NAMALWA (cell line): ENCODE results near the gene ZBTB7C.
A peak's percentile ranks its signal among the peaks of the same experiment; 100 is the strongest.

Experiments used
- DNase-seq: peaks from one replicate; pipeline ENCODE4 v3.0.0-alpha.2; 2015; ENCODE audit warnings: low spot score

Gene ZBTB7C

DNA sequence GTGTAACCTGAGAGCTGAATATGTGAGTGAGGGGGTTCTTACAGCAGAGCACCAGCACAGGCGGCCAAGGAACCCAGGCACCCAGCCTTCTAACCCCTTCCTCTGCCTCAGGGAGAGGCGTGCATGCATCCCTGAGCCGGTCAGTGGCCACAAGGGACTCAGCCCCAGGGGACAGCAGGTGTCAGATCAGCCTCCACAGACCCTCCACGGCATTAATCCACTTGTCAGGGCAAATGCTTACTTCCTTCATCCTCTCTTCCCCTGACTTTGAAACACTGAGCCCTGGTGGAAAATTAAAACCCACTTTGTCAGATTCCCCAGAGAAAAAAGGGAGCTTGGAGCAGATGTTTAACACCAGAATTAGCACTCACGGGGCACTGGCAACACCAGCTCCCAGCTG is 418.2 kb downstream of the ZBTB7C start:
- peak; percentile 52 for DNase-seq

DNA sequence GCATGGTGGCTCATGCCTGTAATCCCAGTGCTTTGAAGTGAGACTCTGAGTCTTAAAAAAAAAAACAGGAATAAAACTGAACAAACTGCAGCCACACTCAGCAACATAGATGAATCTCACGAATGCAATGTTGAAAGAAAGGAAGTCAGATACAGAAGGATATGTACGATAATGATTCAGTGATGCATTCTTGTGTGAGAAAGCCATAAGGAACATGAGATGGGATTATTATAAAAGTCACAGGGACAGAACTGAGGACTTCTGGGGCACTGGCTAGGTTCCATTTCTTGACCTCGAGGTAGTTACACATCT is 421.8 kb downstream of the ZBTB7C start:
- no peak for DNase-seq

DNA sequence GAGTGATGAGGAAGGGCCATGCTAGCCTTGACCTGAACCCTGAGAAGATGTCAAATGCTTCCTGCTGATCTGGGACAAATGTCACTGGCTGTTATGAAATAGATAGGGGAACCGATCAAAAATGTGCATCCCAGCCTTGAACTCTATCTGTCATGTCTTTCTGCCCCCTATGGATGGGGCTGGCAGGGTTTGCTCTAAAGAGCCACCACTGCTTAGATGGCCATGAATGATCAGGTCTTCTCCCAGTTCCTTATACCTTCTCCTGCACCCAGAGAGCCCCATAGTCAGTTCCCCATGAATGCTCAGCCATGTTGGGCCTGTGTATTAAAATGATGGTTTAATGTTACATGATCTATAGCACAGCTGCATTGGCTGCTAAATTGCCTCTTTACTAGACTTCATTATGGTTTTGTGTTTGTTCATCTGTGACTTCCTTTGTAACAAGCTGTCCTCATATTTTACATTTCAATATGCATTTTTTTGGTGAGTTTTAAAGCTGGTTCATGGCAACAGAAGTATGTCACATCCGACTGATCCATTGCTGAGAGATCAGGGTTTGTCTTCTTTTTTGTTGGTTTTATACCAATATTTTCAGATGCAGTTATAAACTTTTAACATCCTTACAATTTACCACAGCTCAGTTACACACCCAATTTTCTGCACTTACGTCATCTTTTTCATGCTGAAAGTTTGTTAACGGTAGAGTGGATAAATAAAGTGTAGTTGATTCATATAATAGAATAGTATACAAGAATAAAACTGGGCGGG is 422.4 kb downstream of the ZBTB7C start:
- peak; percentile 65 for DNase-seq

DNA sequence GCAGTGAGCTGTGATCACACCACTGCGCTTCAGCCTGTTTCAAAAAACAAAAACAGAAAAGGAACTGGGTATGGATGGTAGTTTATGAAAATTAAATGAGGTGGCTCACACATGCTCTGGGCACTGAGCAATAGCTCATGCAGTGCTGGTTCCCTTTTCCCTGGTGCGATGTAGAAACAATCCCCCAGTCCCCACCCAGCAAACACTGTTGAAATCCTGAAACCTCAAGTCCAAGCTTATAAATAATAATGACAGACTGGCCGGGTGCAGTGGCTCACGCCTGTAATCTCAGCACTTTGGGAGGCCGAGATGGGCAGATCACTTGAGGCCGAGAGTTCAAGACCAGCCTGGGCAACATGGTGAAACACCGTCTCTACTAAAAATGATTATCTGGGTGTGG is 423.3 kb downstream of the ZBTB7C start:
- no peak for DNase-seq

DNA sequence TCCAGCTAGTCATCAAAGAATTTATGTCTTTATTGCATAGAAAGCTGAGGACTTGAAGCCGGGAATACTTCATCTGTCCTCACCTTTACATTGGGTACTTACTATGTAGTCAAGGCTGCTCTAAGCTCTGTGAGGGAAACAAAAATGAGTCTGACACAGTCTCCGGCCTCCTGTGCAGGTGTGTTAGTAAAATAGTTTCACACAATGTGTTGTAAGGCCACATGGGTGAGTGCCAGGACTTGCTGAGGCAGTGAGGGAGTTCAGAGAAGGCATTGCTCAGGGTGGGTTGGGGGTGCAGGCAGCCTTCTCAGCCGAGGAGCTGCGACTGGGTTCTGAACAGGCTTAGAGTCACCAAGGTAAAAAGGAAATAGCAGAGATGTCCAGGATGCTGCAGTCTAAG is 424.2 kb downstream of the ZBTB7C start:
- DNase-seq, result no peak

DNA sequence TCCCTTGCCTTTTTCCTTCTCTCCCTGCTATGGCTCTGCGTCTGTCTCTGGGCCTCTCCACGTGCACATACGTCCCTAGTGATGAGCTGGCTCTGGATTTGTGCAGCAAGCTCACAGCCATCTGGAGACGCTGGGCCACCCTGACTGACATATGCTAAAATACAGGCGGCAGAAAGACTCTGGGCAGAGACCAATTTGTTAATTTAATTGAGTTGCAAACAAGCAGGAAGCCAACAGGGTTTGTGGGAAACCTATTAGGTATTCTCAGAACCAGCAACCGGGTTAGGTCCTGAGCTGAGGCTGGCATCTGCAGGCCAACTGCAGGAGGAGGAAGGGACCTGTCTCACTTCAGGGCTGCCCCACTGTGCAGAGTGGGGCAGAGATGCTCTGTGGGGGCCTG is 425.2 kb downstream of the ZBTB7C start:
- no peak for DNase-seq

DNA sequence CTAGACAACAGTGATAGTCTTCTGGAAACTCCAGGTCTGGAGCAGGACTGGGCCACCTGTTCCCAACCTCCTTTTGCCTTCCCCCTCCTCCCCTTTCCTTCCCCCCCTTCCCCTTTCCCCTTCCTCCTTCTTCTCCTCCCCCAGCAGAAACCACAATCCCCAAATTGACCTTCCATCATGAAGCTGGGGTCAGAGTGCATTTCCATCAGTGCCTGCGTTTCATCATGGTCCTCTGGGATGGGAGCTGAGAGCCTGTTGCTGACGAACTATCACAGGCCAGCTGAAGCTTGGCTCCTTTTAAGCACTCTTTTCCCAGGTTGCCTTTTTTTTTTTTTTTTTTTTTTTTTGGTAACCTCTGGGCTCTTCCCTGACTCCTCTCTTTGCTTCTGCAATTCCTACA is 426.1 kb downstream of the ZBTB7C start:
- no peak for DNase-seq

DNA sequence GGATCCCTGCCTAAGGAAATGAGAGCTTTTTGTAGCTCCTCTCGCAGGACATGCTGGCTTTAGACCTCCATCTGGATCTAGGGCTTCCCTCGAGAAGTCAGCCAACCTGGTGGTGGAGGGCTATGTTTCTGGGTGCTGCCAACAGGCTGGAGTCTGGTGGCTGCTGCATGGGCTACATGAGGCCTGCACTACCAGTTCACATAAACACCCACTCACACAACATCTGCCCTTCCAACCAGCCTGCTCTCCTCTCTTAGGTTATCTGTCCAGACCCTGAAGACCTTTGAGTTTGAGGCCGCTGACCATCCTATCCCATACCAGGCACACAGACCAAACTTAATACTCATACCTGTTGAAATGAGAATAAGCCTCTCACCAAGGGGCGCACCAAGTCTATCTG is 427.4 kb downstream of the ZBTB7C start:
- DNase-seq, result no peak

DNA sequence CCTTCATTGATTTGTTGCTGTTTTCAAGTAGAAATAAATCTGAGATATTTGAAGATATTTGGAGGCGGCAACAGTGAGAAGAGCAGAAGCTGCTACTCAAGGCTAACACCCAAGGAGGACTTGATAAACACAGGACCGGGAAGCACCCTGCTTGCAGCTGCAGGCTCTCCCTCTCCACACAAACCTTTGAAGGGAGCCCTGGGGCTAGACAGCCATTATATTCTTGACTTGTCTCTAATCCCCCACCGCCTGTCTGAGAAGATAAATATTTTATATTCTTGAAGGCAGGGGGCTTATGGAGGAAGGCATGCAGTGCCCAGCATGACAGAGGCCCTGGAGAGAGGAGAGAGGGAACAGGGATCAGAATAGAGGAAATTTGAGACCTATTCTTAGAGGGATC is 427.9 kb downstream of the ZBTB7C start:
- no peak for DNase-seq

DNA sequence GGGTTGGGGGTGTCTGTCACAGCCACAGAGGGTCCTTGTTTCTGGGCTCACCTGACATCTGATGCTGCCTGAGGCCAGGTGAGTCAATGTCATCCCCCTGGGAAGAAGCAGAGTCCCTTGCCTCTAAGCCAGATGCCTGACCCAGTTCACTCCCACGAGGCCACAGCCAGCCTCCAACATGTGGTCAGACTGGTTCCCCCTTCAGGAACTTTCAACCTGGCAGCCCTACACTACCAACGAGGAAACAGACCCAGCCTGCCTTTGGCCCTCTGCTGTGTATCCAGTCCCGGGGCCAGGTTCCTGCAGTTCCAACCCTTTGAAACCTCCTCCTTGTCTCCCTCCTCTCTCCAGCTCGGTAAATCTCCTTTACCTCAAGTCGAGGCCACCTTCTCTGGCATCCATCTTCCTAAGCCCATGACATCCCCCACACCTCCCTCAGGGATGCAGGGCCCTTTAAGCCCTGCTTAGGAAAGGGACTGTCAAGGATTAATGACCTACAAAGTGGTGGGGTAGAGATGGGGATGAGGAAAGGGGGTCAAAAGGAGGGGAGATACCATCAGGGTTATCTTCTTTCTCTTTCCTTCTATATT is 429.5 kb downstream of the ZBTB7C start:
- no peak for DNase-seq

DNA sequence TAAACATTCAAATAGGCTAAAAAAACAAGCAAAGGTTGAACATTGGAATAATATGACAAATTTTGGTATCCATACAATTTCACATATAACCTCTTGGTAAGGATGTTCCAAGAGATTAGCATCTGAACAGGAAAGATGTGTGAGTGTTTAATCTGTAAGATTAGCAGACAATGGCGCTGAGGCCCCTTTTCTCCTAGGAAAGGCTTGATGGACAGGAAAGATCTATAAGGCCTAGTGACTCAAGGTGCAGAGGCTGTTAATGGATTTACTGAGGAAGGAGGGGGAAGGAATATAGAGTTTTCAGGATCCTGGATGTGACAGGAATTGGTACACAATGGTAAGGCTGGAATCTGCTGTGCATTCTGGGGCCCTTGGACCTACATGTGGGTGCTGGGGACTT is 430.6 kb downstream of the ZBTB7C start:
- no peak for DNase-seq

DNA sequence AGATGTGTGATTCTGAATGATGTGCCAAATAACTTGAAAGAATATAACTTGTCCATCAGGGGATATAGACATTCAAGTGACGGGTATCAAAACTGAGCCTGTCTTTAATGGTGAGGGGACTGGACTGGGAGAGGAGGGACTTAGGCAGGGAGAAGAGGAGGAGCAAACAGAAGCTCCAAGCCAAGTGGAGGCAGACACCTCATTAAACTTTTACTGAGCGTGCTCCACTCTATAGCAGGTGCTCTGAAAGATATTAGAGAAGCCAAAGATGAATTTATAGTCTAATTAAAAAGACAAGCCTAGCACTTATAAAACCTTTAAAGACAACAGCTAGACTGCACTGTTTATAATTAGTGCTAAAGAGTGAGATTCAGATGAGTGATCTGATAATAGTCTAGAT is 431.0 kb downstream of the ZBTB7C start:
- DNase-seq, result no peak
